Thoracic aorta (tissue), 2 donors: ENCODE results near the gene TSPAN12. TPM values are rescaled to one million over a fixed set of nuclear protein-coding genes. Genes with fewer than 3 reads are reported as not detected.

Experiments used
- ATAC-seq: fragments of 150-250 bp; one replicate; pipeline ENCODE4 v1.8.0; 2017; ENCODE audit warnings: low read depth; ENCODE audit not compliant: insufficient number of reproducible peaks, low FRiP score
- DNase-seq: peaks from one replicate; pipeline ENCODE4 v3.0.0-alpha.2; 2020; ENCODE audit warnings: low spot score
- H3K27ac ChIP-seq, 2 donors: fragments of 200-600 bp; sonication (generic); 1 replicate in 1 of 2; 2 replicates in 1 of 2; pipeline ENCODE4 v1.5.1; 2016; ENCODE audit warnings: mild to moderate bottlenecking in 2 of 2, moderate library complexity in 2 of 2
- H3K27me3 ChIP-seq: fragments of 200-600 bp; sonication (generic); replicated peaks from 2 replicates; pipeline ENCODE4 v1.6.0; 2016; ENCODE audit warnings: mild to moderate bottlenecking; ENCODE audit not compliant: insufficient read depth
- H3K36me3 ChIP-seq: fragments of 200-600 bp; sonication (generic); one replicate; pipeline ENCODE4 v1.5.1; 2016
- H3K4me1 ChIP-seq, 2 donors: fragments of 200-600 bp; sonication (generic); 1 replicate in 1 of 2; 2 replicates in 1 of 2; pipeline versions ENCODE4 v1.5.1 to v1.6.0; 2016; ENCODE audit warnings: low read depth in 2 of 2, mild to moderate bottlenecking in 1 of 2; ENCODE audit not compliant: control insufficient read depth in 1 of 2
- H3K4me3 ChIP-seq: fragments of 200-600 bp; sonication (generic); 2 replicates; pipeline ENCODE4 v1.5.1; 2016; ENCODE audit warnings: mild to moderate bottlenecking
- H3K9me3 ChIP-seq: fragments of 200-600 bp; sonication (generic); 2 replicates; pipeline ENCODE4 v1.5.1; 2016
- total RNA-seq, 2 donors: library from RNA; depleted of rRNA; stranded (reverse); fragments of >200 nt; gene quantifications; one replicate each; pipeline versions ENCODE4 v1.1.0 to v1.2.3, GENCODE V29; 2016
- TF ChIP-seq, protein P1 (sequence below): fragments of 200-600 bp; sonication (generic); IDR thresholded peaks from one replicate; pipeline ENCODE4 v1.5.1; 2019; ENCODE audit warnings: antibody characterized with exemption

Gene TSPAN12
- total RNA-seq, 2 donors from 2014 or later, result 10.8 to 12.6 TPM

DNA sequence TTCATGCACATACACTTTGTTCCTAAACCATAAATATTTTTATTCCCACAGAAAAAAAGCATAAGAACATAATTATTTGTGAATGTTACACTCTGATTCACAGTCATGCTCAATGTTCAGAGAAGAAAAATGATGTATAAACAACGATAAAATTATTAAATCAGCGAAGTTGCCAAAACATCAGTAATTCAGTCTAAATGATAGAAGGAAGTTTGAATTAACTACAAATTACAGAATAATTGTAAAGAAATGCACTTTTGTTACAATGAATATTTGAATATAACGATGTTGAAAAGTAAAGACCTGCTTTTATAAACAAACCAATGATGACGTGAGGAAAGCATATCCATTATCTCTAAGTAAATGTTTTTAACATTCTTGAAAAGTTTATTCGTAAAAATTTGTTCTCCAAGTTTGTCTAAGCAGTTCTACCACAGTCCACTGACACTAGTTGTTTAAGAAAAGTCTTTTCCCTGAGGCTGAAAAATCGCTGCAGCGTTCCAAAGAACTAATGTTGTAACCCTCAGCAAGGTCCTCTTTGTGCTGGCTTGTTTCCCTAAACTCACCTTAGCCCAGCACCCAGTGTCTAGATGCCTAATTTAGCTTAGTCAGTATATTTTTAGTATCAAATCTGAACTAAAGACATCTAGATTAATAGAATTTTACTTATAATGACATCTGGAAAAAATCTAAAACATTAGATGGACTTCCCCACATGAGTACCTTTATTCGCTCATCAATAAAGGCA, 30.4 kb downstream of the TSPAN12 start:
- ATAC-seq, result no peak
- H3K27ac ChIP-seq, result no peak overlapping the region

DNA sequence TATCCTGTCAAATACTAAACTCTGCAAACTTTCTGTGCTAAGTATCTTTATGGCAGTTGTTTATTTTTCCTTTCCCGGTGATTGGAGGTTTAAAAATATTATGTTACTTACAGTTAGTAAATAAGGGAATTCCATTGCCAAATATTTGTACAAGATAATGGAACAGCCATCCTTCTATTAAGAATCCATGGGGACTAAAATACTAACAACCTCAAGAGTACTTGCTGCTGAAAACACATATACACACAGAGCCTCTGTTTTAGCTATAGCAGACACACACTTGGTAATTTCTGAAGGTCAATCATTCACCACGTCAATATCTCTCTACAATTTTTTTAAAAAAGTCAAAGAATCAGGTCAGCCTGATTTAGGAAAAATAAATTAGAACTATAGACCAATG, 32.4 kb downstream of the TSPAN12 start:
- H3K4me1 ChIP-seq, result no peaks in the 10 kb centered on the region
- H3K4me3 ChIP-seq, result no peak overlapping the region
- TF ChIP-seq, protein P1, sequence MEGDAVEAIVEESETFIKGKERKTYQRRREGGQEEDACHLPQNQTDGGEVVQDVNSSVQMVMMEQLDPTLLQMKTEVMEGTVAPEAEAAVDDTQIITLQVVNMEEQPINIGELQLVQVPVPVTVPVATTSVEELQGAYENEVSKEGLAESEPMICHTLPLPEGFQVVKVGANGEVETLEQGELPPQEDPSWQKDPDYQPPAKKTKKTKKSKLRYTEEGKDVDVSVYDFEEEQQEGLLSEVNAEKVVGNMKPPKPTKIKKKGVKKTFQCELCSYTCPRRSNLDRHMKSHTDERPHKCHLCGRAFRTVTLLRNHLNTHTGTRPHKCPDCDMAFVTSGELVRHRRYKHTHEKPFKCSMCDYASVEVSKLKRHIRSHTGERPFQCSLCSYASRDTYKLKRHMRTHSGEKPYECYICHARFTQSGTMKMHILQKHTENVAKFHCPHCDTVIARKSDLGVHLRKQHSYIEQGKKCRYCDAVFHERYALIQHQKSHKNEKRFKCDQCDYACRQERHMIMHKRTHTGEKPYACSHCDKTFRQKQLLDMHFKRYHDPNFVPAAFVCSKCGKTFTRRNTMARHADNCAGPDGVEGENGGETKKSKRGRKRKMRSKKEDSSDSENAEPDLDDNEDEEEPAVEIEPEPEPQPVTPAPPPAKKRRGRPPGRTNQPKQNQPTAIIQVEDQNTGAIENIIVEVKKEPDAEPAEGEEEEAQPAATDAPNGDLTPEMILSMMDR, result no peak
- H3K9me3 ChIP-seq, result no peaks in the 10 kb centered on the region
- no peak overlapping the region for H3K27ac ChIP-seq
- no peak for DNase-seq
- no peaks in the 10 kb centered on the region for H3K27me3 ChIP-seq
- ATAC-seq, result no peak
- H3K36me3 ChIP-seq, result no peaks in the 10 kb centered on the region

More for the DNA sequence above, 30.4 kb downstream of the TSPAN12 start:
- H3K27me3 ChIP-seq, result no peaks in the 10 kb centered on the region
- H3K9me3 ChIP-seq, result no peaks in the 10 kb centered on the region
- no peak overlapping the region for H3K4me3 ChIP-seq
- TF ChIP-seq, protein P1, result no peak
- H3K4me1 ChIP-seq, result no peaks in the 10 kb centered on the region
- no peaks in the 10 kb centered on the region for H3K36me3 ChIP-seq
- DNase-seq, result no peak

DNA sequence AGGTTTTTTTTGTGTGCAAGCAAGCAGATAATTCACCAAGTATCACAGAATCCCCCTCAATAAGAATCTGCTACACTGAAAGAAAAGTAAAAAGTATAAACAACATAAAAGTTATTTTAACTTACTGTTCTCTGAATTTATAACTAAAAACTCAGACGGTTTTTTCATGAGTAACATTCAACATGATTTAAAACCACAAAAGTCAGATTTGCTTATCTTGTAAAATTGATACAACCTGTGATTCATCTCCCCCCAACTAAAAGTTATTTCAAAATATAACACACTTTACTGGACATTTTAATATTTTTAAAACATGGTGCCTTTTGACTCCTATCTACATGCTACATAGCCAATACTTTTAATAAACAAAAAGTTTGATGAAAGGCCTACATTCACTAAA, 32.8 kb downstream of the TSPAN12 start:
- ATAC-seq (no peak), DNase-seq (no peak)
- no peak overlapping the region for H3K4me3 ChIP-seq
- TF ChIP-seq, protein P1, result no peak
- H3K27ac ChIP-seq, result no peak overlapping the region
- H3K36me3 ChIP-seq, result no peaks in the 10 kb centered on the region
- no peaks in the 10 kb centered on the region for H3K27me3 ChIP-seq
- H3K4me1 ChIP-seq, result no peaks in the 10 kb centered on the region
- H3K9me3 ChIP-seq, result no peaks in the 10 kb centered on the region

DNA sequence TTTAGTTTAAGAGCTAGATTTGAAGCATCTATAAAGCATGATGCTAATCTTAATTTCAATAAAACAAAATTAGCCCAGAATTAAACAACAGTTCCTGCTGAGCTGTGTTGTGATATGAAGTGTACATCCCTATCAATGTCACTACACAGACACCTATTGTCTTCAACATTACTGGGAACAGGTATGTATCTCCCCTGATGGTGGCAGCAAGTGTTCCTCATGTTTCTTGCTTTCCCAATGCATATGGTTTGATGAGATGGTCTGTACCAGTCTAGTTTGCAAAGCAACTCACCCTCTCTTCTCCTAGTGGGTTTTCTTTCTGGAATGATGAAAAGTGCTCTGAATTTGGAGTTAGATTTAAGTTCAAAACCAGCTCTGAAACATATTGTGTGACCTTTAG, 38.1 kb downstream of the TSPAN12 start:
- H3K4me3 ChIP-seq, result no peak overlapping the region
- no peak for ATAC-seq
- TF ChIP-seq, protein P1, result no peak

DNA sequence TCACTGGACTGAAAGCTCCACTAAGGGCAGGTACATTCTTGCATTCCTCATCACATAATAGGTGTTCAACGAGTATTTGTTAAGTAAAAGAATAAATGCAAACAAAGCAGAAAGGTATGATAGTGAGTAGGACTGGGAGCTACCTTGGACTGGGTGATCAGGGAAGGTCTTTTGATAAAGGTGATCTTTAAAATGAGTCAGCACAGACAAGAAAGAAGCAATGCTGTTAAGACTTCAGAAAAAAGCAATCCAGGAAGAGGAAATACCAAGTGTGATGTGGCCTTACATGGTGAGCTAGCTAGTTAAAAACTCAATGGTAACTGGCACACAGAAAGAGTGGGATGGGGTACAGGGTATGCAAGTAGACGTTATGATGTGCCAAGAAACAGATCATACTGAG, 40.1 kb downstream of the TSPAN12 start:
- no peak for ATAC-seq

More for the DNA sequence above, 38.1 kb downstream of the TSPAN12 start:
- Histone ChIP-seq H3K9me3 (no peaks in the 10 kb centered on the region), H3K4me1 (no peaks in the 10 kb centered on the region), H3K27ac (no peak overlapping the region), H3K27me3 (no peaks in the 10 kb centered on the region), H3K36me3 (no peaks in the 10 kb centered on the region)
- DNase-seq, result no peak

More for the DNA sequence above, 40.1 kb downstream of the TSPAN12 start:
- Histone ChIP-seq H3K27ac (no peak overlapping the region), H3K27me3 (no peaks in the 10 kb centered on the region), H3K36me3 (no peaks in the 10 kb centered on the region), H3K4me1 (no peaks in the 10 kb centered on the region), H3K4me3 (no peak overlapping the region), H3K9me3 (no peaks in the 10 kb centered on the region)
- TF ChIP-seq, protein P1, result no peak
- no peak for DNase-seq
